PC-9 (cell line): ENCODE measurements around the gene C4orf36. TPM values are rescaled to one million over a fixed set of nuclear protein-coding genes. Genes with fewer than 3 reads are reported as not detected.
"Not testable (repeated sequence)": the region's sequence is repeated elsewhere in the genome, so short reads cannot be mapped to it uniquely, and the experiment has no call there.

Experiments used
- BruUV-seq: library from RNA; stranded (reverse); fragments of 400-500 nt; replicated peaks from 2 replicates; lab custom pipeline; 2021; lab: Mats Ljungman, UMichigan
- CTCF ChIA-PET: fragments of 300-600 bp; sonication (Branson Sonifier 250); formaldehyde crosslinking; loops from one replicate; lab custom pipeline; 2022; ENCODE audit warnings: antibody characterized with exemption; lab: Charles Lee
- POLR2A ChIA-PET: fragments of 300-600 bp; sonication (Branson Sonifier 250); formaldehyde crosslinking; loops from one replicate; lab custom pipeline; 2022; ENCODE audit warnings: antibody characterized with exemption; ENCODE audit not compliant: unreplicated experiment; lab: Charles Lee
- DNase-seq, 2 experiments: peaks; one replicate each; pipeline versions ENCODE4 v3.0.0 to v3.0.0-alpha.2; 2015 to 2022; ENCODE audit warnings: mixed read lengths in 1 of 2
- H2AFZ ChIP-seq: fragments of 200-600 bp; sonication (generic); 2 replicates; pipeline ENCODE4 v1.8.1; 2017; ENCODE audit warnings: antibody characterized with exemption
- H3F3A ChIP-seq: fragments of 200-600 bp; sonication (generic); 2 replicates; pipeline ENCODE4 v1.8.1; 2017; ENCODE audit warnings: antibody characterized with exemption, mild to moderate bottlenecking, low read depth; ENCODE audit not compliant: insufficient read depth
- H3K27ac ChIP-seq: fragments of 200-600 bp; sonication (generic); 2 replicates; pipeline ENCODE4 v1.6.1; 2016; ENCODE audit warnings: mixed run types
- H3K27me3 ChIP-seq: fragments of 200-600 bp; sonication (generic); 2 replicates; pipeline ENCODE4 v1.6.1; 2016; ENCODE audit warnings: low read depth, mixed run types; ENCODE audit not compliant: insufficient read depth
- H3K36me3 ChIP-seq: fragments of 200-600 bp; sonication (generic); 2 replicates; pipeline ENCODE4 v1.6.1; 2016; ENCODE audit warnings: low read depth, mixed run types
- H3K4me1 ChIP-seq: fragments of 200-600 bp; sonication (generic); replicated peaks from 2 replicates; pipeline ENCODE4 v1.6.1; 2016; ENCODE audit warnings: mixed run types; ENCODE audit not compliant: insufficient read depth
- H3K4me2 ChIP-seq: fragments of 200-600 bp; sonication (generic); 2 replicates; pipeline ENCODE4 v1.6.1; 2017; ENCODE audit warnings: mixed run types
- H3K4me3 ChIP-seq: fragments of 200-600 bp; sonication (generic); 2 replicates; pipeline ENCODE4 v1.6.1; 2016; ENCODE audit warnings: mixed run types
- H3K79me2 ChIP-seq: fragments of 200-600 bp; sonication (generic); 2 replicates; pipeline ENCODE4 v1.6.1; 2017; ENCODE audit warnings: low read depth, mixed run types
- H3K9me2 ChIP-seq: fragments of 200-600 bp; sonication (generic); 2 replicates; pipeline ENCODE4 v1.8.1; 2017; ENCODE audit warnings: mild to moderate bottlenecking; ENCODE audit not compliant: insufficient read depth
- H3K9me3 ChIP-seq: fragments of 200-600 bp; sonication (generic); 2 replicates; pipeline ENCODE4 v1.8.1; 2016; ENCODE audit warnings: low read depth; ENCODE audit not compliant: insufficient read depth
- H4K20me1 ChIP-seq: fragments of 200-600 bp; sonication (generic); 2 replicates; pipeline ENCODE4 v1.8.1; 2017; ENCODE audit not compliant: insufficient read depth
- CTCF ChIP-seq: fragments of 200-600 bp; sonication (generic); conservative IDR thresholded peaks from 2 replicates; pipeline ENCODE4 v1.6.1; 2017; ENCODE audit warnings: mixed run types, antibody characterized with exemption, mild to moderate bottlenecking, moderate library complexity
- EZH2 ChIP-seq: fragments of 200-600 bp; sonication (generic); IDR thresholded peaks from 2 replicates; pipeline ENCODE4 v1.8.0; 2017; ENCODE audit warnings: antibody characterized with exemption, low read depth
- intact Hi-C: fragments of 100-400 bp; cut with micrococcal nuclease; formaldehyde crosslinking; loops from one replicate; pipeline ENCODE4 v1.10.0; 2022; ENCODE audit not compliant: unreplicated experiment
- total RNA-seq: library from RNA; stranded (reverse); gene quantifications from 2 replicates; pipeline ENCODE4 v1.2.3, GENCODE V29; 2021

The C4orf36 gene
- total RNA-seq, 1 experiment from 2014 or later, result not detected

- ChIA-PET POLR2A (no interaction called here), CTCF (no interaction called here)
- TF ChIP-seq CTCF (no peak), EZH2 (no peak)
- no peak overlapping the region for H3K4me2 ChIP-seq
- BruUV-seq, result no TSS peak
- H3K9me2 ChIP-seq, result no peaks in the 10 kb centered on the region
- no peaks in the 10 kb centered on the region for H3K27me3 ChIP-seq
- intact Hi-C loops, result no loop called here
- H3F3A ChIP-seq, result no peaks in the 10 kb centered on the region
- DNase-seq, result no peak
- H2AFZ ChIP-seq, result no peak overlapping the region
- H4K20me1 ChIP-seq, result no peaks in the 10 kb centered on the region
- H3K36me3 ChIP-seq, result no peaks in the 10 kb centered on the region
- no peaks in the 10 kb centered on the region for H3K79me2 ChIP-seq
- H3K4me1 ChIP-seq, result no peaks in the 10 kb centered on the region
- 0 out of 2 replicates have a peak, but pooled peaks cover 5% of the 10 kb centered on the region for H3K9me3 ChIP-seq
- H3K4me3 ChIP-seq, result no peak overlapping the region
- H3K27ac ChIP-seq, result no peak overlapping the region
Measured at GRCh38 chr4:86878640-86879039, 13.6 kb downstream of the C4orf36 start.

- H3K4me1 ChIP-seq, result no peaks in the 10 kb centered on the region
- no peak overlapping the region for H3K27ac ChIP-seq
- 0 out of 2 replicates have a peak, but pooled peaks cover 5% of the 10 kb centered on the region for H3K9me3 ChIP-seq
- no peak overlapping the region for H2AFZ ChIP-seq
- H3K4me3 ChIP-seq, result no peak overlapping the region
- no peaks in the 10 kb centered on the region for H3K79me2 ChIP-seq
- no peaks in the 10 kb centered on the region for H3K27me3 ChIP-seq
- no peaks in the 10 kb centered on the region for H4K20me1 ChIP-seq
- H3K4me2 ChIP-seq, result no peak overlapping the region
- POLR2A ChIA-PET, result no interaction called here
- no TSS peak for BruUV-seq
- DNase-seq, result no peak
- no peaks in the 10 kb centered on the region for H3F3A ChIP-seq
- H3K36me3 ChIP-seq, result no peaks in the 10 kb centered on the region
- CTCF ChIA-PET, result no interaction called here
- no peaks in the 10 kb centered on the region for H3K9me2 ChIP-seq
- intact Hi-C loops, result no loop called here
- TF ChIP-seq CTCF, result no peak
- no peak for TF ChIP-seq EZH2
Measured at GRCh38 chr4:86876894-86877685, 15.1 kb downstream of the C4orf36 start.

- H4K20me1 ChIP-seq, H3K79me2 ChIP-seq, H3K9me3 ChIP-seq, H2AFZ ChIP-seq, H3K4me3 ChIP-seq, H3K4me1 ChIP-seq, H3K36me3 ChIP-seq, H3K27me3 ChIP-seq, CTCF ChIA-PET, H3K27ac ChIP-seq, BruUV-seq, H3F3A ChIP-seq, H3K9me2 ChIP-seq, H3K4me2 ChIP-seq, intact Hi-C loops, DNase-seq, POLR2A ChIA-PET: not testable (repeated sequence)
Measured at GRCh38 chr4:86875436-86875835, 16.8 kb downstream of the C4orf36 start.
